Activated CD4-positive, alpha-beta memory T cell treated with anti-CD3 and anti-CD28 coated beads for 36 hours (primary cell): ENCODE results near the gene ADCY7. TPM values are rescaled to one million over a fixed set of nuclear protein-coding genes. Genes with fewer than 3 reads are reported as not detected.

Experiments
- CTCF ChIA-PET: fragments of 350-600 bp; sonication (Branson Sonifier 250); formaldehyde crosslinking; loops from one replicate; lab custom pipeline; 2021; ENCODE audit warnings: antibody characterized with exemption, inconsistent platforms; lab: Charles Lee
- POLR2A ChIA-PET: fragments of 350-600 bp; sonication (Branson Sonifier 250); formaldehyde crosslinking; loops from one replicate; lab custom pipeline; 2021; ENCODE audit warnings: antibody characterized with exemption; lab: Charles Lee
- DNase-seq: peaks from one replicate; pipeline ENCODE4 v3.0.0-alpha.2; 2020
- H3K27ac Mint-ChIP-seq: one replicate; pipeline ENCODE4 v1.8.0; 2021; ENCODE audit warnings: mixed read lengths
- H3K27me3 Mint-ChIP-seq: one replicate; pipeline ENCODE4 v1.8.0; 2021; ENCODE audit warnings: mixed read lengths
- H3K36me3 Mint-ChIP-seq: one replicate; pipeline ENCODE4 v1.8.0; 2021; ENCODE audit warnings: mixed read lengths
- H3K4me1 Mint-ChIP-seq: one replicate; pipeline ENCODE4 v1.8.0; 2021; ENCODE audit warnings: low read depth, mixed read lengths
- H3K4me3 Mint-ChIP-seq: one replicate; pipeline ENCODE4 v1.8.0; 2021; ENCODE audit warnings: mild to moderate bottlenecking, mixed read lengths
- H3K9me3 Mint-ChIP-seq: one replicate; pipeline ENCODE4 v1.8.0; 2021; ENCODE audit warnings: mixed read lengths
- intact Hi-C: fragments of 100-400 bp; cut with micrococcal nuclease; formaldehyde crosslinking; loops from one replicate; pipeline ENCODE4 v1.15.1; 2023
- total RNA-seq, 2 experiments: library from RNA; stranded (reverse); gene quantifications; one replicate each; pipeline ENCODE4 v1.2.3, GENCODE V29; 2021

The ADCY7 gene
- total RNA-seq, 2 experiments from 2014 or later, result 100.0 to 107 TPM

DNA sequence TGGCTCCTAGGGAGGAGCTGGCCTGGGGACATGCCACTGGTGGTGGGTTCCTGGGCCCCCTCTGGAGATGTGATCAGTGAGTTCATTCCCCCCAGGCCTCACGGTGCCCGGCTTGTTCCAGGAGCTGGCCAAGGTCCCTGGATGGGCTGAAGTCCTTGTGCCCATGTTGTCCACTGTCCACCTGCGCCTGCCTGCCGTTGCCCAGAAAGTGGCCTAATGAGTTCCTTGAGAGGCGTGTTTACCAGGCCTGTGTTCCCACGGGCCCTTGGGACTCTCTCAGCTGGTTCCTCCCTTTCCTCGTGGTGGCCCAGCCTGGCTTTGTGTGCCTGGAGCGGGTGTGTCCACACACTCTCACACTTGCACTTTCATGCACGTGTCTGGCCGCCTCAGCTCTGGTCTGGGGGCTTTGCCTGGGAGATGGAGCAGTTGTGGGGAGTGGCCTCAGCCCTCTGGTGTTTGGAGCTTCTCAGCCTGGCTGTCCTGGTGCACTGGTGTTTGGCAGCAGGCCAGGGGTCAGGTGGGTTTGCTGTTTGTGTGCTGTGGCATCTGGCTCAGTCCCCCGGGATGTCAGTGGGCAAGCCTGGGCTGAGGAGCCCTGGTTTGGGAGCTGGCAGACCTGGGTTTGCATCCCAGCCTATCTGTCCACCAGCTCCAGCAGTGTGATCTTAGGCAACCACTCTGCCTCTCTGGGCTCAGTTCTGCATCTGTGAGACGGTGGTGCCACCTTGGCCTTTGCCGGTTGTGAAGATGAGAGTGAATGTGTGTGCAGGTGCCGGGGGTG, 18.0 kb downstream of the ADCY7 start:
- CTCF ChIA-PET, result interaction anchor here (0.7 to 2.6 kb wide), 2 partner anchors 43 to 259 kb away, joined by 4 to 10 read pairs; partner anchors contain the start of gene CNEP1R1
- no peak overlapping the region for H3K4me3 Mint-ChIP-seq
- no peak for DNase-seq
- H3K9me3 Mint-ChIP-seq, result no peaks in the 10 kb centered on the region
- intact Hi-C loops, result no loop called here
- H3K27ac Mint-ChIP-seq, result peak overlapping the region; percentile 51
- POLR2A ChIA-PET, result interaction anchor here (0.6 kb wide), 1 partner anchor 22 kb away, joined by 3 read pairs; no protein-coding TSS in a partner anchor
- H3K4me1 Mint-ChIP-seq, result peaks cover 69% of the 10 kb centered on the region
- no peaks in the 10 kb centered on the region for H3K27me3 Mint-ChIP-seq
- peaks cover 25% of the 10 kb centered on the region for H3K36me3 Mint-ChIP-seq

DNA sequence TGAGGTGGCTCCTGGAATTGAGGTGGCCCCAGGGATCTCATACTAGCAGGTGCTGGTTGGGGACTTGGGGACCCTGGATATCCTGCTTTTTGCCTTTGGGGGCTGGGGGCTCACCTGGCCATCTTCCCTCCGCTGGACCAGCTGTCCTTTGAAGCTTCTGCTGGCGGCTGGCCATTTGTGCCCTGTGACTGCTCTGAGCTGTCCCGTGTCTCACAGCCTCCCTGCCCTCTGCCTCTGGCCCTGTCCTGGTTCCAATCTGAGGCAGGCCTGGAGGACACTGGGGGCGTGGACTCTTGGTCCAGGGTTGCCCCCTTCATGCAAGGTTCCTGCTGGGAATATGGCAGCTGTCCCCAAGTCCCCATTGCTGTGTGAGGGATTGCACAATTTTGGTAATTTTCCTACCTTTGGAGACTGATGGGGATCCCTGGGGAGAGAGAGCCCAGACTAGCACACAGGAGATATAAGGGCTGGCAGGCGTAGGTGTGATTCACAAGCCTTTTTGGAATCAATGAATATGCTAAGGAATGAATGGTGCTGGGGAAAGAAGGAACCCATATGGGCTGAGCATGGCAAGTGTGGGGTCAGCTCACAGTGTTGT, 19.2 kb downstream of the ADCY7 start:
- ChIA-PET POLR2A (interaction anchor here (0.7 to 1.3 kb wide), 2 partner anchors 23 to 42 kb away, joined by 3 read pairs; no protein-coding TSS in a partner anchor), CTCF (interaction anchor here (1.1 to 2.6 kb wide), 3 partner anchors 9 to 75 kb away, joined by 3 to 10 read pairs (median 3); no protein-coding TSS in a partner anchor)
- Mint-ChIP-seq H3K27me3 (no peaks in the 10 kb centered on the region), H3K9me3 (no peaks in the 10 kb centered on the region), H3K36me3 (peaks cover 27% of the 10 kb centered on the region), H3K4me1 (peaks cover 57% of the 10 kb centered on the region), H3K4me3 (no peak overlapping the region), H3K27ac (no peak overlapping the region)
- DNase-seq, result no peak
- intact Hi-C loops, result no loop called here

DNA sequence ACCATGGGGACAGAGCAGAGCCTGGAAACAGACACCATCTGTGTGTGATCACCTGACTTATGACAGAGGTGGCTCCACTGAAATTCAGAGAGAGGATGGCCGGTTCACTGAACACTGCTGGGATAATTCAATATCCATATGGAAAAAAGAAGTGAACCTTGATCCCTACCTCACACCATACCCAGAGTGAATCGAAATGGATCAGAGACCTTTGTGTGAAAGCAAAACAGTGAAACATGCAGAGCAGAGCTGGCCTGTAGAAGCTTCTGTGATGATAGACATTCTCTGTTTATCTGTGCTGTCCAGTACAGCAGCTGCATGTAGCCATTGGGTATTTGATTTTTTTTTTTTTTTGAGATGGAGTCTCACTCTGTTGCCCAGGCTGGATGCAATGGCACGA, 20.3 kb downstream of the ADCY7 start:
- Mint-ChIP-seq H3K9me3 (no peaks in the 10 kb centered on the region), H3K4me1 (peaks cover 45% of the 10 kb centered on the region), H3K4me3 (no peak overlapping the region), H3K27me3 (no peaks in the 10 kb centered on the region), H3K36me3 (peaks cover 29% of the 10 kb centered on the region), H3K27ac (no peak overlapping the region)
- no peak for DNase-seq
- ChIA-PET CTCF (interaction anchor here (1.2 to 1.5 kb wide), 3 partner anchors 44 to 379 kb away, joined by 3 read pairs; no protein-coding TSS in a partner anchor), POLR2A (no interaction called here)
- intact Hi-C loops, result no loop called here

DNA sequence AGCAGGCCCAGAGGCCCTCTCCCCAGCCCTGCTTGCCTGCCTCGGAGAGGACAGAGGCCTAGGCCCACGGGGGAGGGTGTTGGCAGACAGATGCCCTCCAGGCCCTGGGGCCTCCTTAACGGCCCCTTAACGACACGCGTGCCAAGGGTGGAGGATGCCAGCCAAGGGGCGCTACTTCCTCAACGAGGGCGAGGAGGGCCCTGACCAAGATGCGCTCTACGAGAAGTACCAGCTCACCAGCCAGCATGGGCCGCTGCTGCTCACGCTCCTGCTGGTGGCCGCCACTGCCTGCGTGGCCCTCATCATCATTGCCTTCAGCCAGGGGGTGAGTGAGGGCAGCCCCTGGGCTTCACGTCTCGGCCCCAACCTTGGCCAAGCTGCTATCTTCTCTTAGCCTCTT, 21.7 kb downstream of the ADCY7 start:
- POLR2A ChIA-PET, result no interaction called here
- Mint-ChIP-seq H3K27ac (no peak overlapping the region), H3K4me1 (peaks cover 32% of the 10 kb centered on the region), H3K36me3 (peaks cover 32% of the 10 kb centered on the region), H3K9me3 (no peaks in the 10 kb centered on the region), H3K27me3 (no peaks in the 10 kb centered on the region), H3K4me3 (no peak overlapping the region)
- CTCF ChIA-PET, result interaction anchor here (1.2 kb wide), 1 partner anchor 45 kb away, joined by 3 read pairs; no protein-coding TSS in a partner anchor
- DNase-seq, result no peak
- intact Hi-C loops, result no loop called here

DNA sequence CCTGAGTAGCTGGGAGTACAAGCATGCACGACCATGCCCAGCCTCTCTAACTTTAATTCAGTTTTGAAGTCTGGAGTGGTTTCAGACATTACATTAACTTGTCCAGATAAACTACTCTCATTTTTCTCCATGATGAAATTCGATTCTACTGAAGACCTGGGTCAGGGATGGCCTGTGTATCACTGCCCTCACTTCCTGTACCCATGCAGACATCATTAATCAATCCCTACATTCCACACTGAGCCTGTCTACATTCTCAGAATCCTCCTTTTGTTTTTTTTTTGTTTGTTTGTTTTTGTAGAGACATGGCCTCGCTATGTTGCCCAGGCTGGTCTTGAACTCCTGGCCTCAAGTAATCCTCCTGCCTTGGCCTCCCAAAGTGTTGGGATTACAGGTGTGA, 22.6 kb downstream of the ADCY7 start:
- no peaks in the 10 kb centered on the region for H3K9me3 Mint-ChIP-seq
- intact Hi-C loops, result no loop called here
- CTCF ChIA-PET, result no interaction called here
- H3K27ac Mint-ChIP-seq, result no peak overlapping the region
- no peak overlapping the region for H3K4me3 Mint-ChIP-seq
- peaks cover 36% of the 10 kb centered on the region for H3K36me3 Mint-ChIP-seq
- H3K27me3 Mint-ChIP-seq, result no peaks in the 10 kb centered on the region
- POLR2A ChIA-PET, result interaction anchor here (1.4 kb wide), 1 partner anchor 9 kb away, joined by 4 read pairs; no protein-coding TSS in a partner anchor
- peaks cover 23% of the 10 kb centered on the region for H3K4me1 Mint-ChIP-seq
- DNase-seq, result no peak

DNA sequence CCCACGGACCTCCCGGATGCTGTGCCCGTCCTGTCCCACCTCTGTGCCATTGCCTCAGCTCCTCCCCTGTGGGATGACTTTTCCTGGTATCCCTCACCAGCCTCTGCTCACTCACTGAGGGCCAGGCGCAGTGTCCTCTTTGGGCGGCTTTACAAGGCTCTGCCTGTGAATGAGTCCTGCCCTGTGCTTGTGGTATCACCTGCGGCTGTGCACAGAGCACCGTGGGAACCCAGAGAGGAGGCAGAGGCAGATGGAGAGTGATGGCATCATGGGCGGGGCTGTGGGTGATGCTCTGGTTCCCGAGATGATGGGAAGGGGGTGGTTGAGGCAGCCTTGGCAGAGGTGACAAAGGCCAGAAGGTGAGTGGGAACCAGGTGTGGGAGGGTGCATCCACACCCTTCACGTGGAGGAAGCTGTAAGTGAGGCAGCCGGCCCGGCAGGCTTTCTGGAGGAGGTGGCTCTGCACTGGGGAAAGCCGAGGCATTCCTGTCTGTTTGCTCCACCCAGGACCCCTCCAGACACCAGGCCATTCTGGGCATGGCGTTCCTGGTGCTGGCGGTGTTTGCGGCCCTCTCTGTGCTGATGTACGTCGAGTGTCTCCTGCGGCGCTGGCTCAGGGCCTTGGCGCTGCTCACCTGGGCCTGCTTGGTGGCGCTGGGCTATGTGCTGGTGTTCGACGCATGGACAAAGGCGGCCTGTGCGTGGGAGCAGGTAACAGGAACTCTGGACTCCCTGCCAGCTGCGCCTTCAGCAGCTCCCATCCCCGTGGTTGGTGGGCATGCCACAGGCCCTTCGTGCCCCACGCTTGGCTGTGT, 23.8 kb downstream of the ADCY7 start:
- CTCF ChIA-PET, result no interaction called here
- H3K4me3 Mint-ChIP-seq, result no peak overlapping the region

DNA sequence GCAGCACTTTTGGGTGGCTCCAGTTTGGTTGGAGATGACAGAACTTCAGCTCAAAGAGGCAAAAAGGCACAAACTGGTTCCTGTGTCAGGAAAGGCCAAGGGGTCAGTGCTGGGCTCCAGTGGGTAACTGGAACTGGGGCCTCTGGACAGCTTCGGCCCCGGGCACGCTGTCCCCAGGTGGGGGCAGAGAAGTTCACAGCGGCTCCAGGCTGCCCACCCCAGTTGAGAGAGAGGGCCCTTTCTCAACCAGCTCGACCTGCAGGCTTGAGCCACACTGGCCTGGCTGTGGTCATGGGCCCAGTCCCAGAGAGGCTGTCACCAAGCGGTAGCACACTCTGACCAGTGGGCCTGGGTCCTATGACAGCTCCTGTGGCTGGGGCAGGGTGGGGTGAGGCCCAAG, 24.5 kb downstream of the ADCY7 start:
- intact Hi-C loops, result no loop called here
- Mint-ChIP-seq H3K9me3 (no peaks in the 10 kb centered on the region), H3K4me3 (no peak overlapping the region), H3K4me1 (peaks cover 5% of the 10 kb centered on the region), H3K36me3 (peaks cover 40% of the 10 kb centered on the region), H3K27ac (no peak overlapping the region), H3K27me3 (no peaks in the 10 kb centered on the region)
- POLR2A ChIA-PET, result no interaction called here
- CTCF ChIA-PET, result no interaction called here
- no peak for DNase-seq

More for the DNA sequence above, 23.8 kb downstream of the ADCY7 start:
- H3K9me3 Mint-ChIP-seq, result no peaks in the 10 kb centered on the region
- DNase-seq, result no peak
- POLR2A ChIA-PET, result interaction anchor here (1.4 kb wide), 1 partner anchor 10 kb away, joined by 4 read pairs; no protein-coding TSS in a partner anchor
- H3K27ac Mint-ChIP-seq, result no peak overlapping the region
- H3K4me1 Mint-ChIP-seq, result peaks cover 11% of the 10 kb centered on the region
- H3K36me3 Mint-ChIP-seq, result peaks cover 37% of the 10 kb centered on the region
- intact Hi-C loops, result no loop called here
- no peaks in the 10 kb centered on the region for H3K27me3 Mint-ChIP-seq

DNA sequence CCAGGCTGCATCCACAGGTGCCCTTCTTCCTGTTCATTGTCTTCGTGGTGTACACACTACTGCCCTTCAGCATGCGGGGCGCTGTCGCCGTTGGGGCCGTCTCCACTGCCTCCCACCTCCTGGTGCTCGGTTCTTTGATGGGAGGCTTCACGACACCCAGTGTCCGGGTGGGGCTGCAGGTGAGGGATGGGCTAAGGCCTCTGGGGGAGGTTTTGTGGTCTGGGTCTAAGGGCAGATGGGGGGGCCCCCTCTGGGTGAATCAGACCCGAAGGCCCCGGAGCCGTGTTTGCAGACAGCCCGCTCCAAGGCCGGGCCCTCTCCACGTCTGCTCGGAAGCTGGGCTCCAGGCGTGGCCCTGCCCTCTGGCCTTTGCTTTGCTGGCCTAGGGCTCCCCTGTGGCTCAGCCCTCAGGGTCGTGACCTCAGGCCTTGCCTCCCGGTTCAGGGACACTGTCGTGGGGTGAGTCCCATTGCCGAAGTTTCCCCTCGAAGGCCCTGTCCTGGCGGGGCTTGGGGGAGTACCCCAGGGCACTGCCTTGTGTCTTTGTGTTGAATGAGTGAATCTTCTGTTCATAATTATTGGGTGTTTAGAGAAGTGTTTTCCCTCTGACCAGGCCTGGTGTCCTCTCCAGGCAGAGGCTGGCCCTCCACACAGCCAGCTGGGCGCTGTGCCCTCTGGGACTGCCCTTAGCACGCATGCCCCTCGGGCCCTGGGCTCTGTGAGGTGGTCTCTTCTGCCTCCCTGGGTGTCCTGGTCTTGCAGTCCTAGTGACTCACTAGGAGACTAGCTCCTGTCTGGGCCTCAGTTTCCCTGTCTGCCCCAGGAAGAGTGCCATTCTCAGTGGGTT, 25.6 kb downstream of the ADCY7 start:
- Mint-ChIP-seq H3K9me3 (no peaks in the 10 kb centered on the region), H3K4me1 (peaks cover 4% of the 10 kb centered on the region), H3K4me3 (no peak overlapping the region), H3K36me3 (peaks cover 37% of the 10 kb centered on the region), H3K27ac (no peak overlapping the region), H3K27me3 (no peaks in the 10 kb centered on the region)
- DNase-seq, result no peak
- ChIA-PET CTCF (no interaction called here), POLR2A (no interaction called here)
- intact Hi-C loops, result no loop called here

DNA sequence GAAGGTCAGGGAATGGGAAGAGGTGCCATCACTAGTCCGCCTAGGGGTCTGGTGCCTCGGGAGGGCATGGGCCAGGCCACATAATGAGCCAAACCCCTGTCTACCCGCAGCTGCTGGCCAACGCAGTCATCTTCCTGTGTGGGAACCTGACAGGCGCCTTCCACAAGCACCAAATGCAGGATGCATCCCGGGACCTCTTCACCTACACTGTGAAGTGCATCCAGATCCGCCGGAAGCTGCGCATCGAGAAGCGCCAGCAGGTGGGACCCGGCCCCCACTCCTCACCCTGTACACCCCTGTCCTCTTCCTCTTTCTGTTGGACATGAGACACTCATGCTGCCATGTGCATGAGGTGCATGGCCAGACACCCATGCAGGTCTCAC, 26.2 kb downstream of the ADCY7 start:
- CTCF ChIA-PET, result no interaction called here
- H3K27me3 Mint-ChIP-seq, result no peaks in the 10 kb centered on the region
- no peak for DNase-seq
- no peaks in the 10 kb centered on the region for H3K9me3 Mint-ChIP-seq
- POLR2A ChIA-PET, result no interaction called here
- peaks cover 36% of the 10 kb centered on the region for H3K36me3 Mint-ChIP-seq
- intact Hi-C loops, result no loop called here
- no peak overlapping the region for H3K27ac Mint-ChIP-seq
- H3K4me3 Mint-ChIP-seq, result no peak overlapping the region
- peaks cover 4% of the 10 kb centered on the region for H3K4me1 Mint-ChIP-seq

DNA sequence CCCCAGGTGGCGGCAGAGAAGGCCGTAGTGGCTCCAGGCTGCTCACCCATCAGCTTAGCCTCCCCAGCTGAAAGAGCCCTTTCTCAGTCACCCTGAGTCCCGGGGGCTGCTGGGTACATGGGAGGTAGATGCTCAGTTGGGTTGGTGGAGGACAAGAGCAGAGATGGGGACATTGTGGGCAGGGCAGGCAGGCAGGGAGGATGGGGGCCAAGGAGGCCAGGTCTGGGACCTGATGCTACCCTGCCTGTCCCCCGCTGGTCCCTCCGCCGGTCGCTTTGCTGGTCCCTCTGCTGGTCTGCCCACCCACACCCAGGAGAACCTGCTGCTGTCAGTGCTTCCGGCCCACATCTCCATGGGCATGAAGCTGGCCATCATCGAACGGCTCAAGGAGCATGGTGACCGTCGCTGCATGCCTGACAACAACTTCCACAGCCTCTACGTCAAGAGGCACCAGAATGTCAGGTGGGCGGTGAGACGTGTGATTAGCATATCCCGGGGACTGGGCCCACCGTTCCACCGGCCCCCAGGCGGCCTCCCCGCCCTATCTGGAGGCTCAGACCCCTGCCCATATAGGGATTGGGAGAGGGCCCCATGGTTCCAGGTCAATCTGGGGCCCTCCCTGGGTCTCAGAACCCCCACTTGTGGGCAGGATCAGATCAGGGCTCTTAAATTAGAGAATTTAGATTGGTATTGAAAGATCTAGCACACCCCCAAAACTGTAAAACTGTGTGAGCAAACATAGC, 26.9 kb downstream of the ADCY7 start:
- no peaks in the 10 kb centered on the region for H3K27me3 Mint-ChIP-seq
- CTCF ChIA-PET, result interaction anchor here (1.1 kb wide), 2 partner anchors 8 to 61 kb away, joined by 3 read pairs; no protein-coding TSS in a partner anchor
- intact Hi-C loops, result no loop called here
- POLR2A ChIA-PET, result no interaction called here
- peaks cover 4% of the 10 kb centered on the region for H3K4me1 Mint-ChIP-seq
- no peak overlapping the region for H3K27ac Mint-ChIP-seq
- no peak overlapping the region for H3K4me3 Mint-ChIP-seq
- H3K9me3 Mint-ChIP-seq, result no peaks in the 10 kb centered on the region
- peaks cover 35% of the 10 kb centered on the region for H3K36me3 Mint-ChIP-seq
- DNase-seq, result no peak
